ENCODE data around the gene SFXN1. TPM values are rescaled to one million over a fixed set of nuclear protein-coding genes. Genes with fewer than 3 reads are reported as not detected.
"Not testable (repeated sequence)": the region's sequence is repeated elsewhere in the genome, so short reads cannot be mapped to it uniquely, and the experiment has no call there.

Gene SFXN1
- total RNA-seq, 1 experiment from 2014 or later, result 88.3 TPM

GRCh38 chr5:175534070-175534932 is 55.9 kb downstream of the SFXN1 start:
- no TSS peak for BruUV-seq (replicated peaks)
- H3K9me3 ChIP-seq (ENCODE audit: control insufficient read depth, insufficient read depth, low read depth, low read length), result no peaks in the 10 kb centered on the region
- in situ Hi-C loops (cut with HindIII; ENCODE audit: low pct_unique_long_range_greater_than_20kb, low sequenced_read_pairs), result no loop called here

GRCh38 chr5:175535331-175535730 is 57.0 kb downstream of the SFXN1 start:
- CTCF ChIA-PET, result interaction anchor here (0.7 kb wide), 2 partner anchors 24 to 106 kb away, joined by 5 read pairs; no protein-coding TSS in a partner anchor
- in situ Hi-C loops (cut with HindIII; ENCODE audit: low pct_unique_long_range_greater_than_20kb, low sequenced_read_pairs); H3K4me1 ChIP-seq (ENCODE audit: control insufficient read depth, insufficient read depth, low read length); H3K36me3 ChIP-seq (ENCODE audit: control insufficient read depth, insufficient read depth, low read length); H3K27ac ChIP-seq (ENCODE audit: low read length); H3K9me3 ChIP-seq (ENCODE audit: control insufficient read depth, insufficient read depth, low read depth, low read length); H3K4me3 ChIP-seq (ENCODE audit: low read depth in 2 of 2, low read length in 2 of 2); BruUV-seq (replicated peaks); POLR2A ChIA-PET; DNase-seq (ENCODE audit: low read depth, low spot score); H3K27me3 ChIP-seq (ENCODE audit: control insufficient read depth, insufficient read depth, low read length); ATAC-seq: not testable (repeated sequence)
- intact Hi-C loops (cut with micrococcal nuclease; ENCODE audit: unreplicated experiment), result loop anchor here (2.0 kb wide), 1 partner anchor 183 kb away; no protein-coding TSS in a partner anchor

More at GRCh38 chr5:175534070-175534932, 55.9 kb downstream of the SFXN1 start:
- Histone ChIP-seq H3K27me3 (ENCODE audit: control insufficient read depth, insufficient read depth, low read length) (no peaks in the 10 kb centered on the region), H3K4me3 (ENCODE audit: low read depth in 2 of 2, low read length in 2 of 2) (no peak overlapping the region), H3K4me1 (ENCODE audit: control insufficient read depth, insufficient read depth, low read length) (no peaks in the 10 kb centered on the region), H3K27ac (ENCODE audit: low read length) (no peak overlapping the region), H3K36me3 (ENCODE audit: control insufficient read depth, insufficient read depth, low read length) (no peaks in the 10 kb centered on the region)
- ChIA-PET CTCF (interaction anchor here (0.5 to 1.4 kb wide), 11 partner anchors 25 to 196 kb away, joined by 3 to 11 read pairs (median 6); no protein-coding TSS in a partner anchor), POLR2A (no interaction called here)
- intact Hi-C loops (cut with micrococcal nuclease; ENCODE audit: unreplicated experiment), result loop anchor here (2.0 to 5.0 kb wide), 2 partner anchors 163 to 184 kb away; no protein-coding TSS in a partner anchor
- ATAC-seq (peak; percentile 98), DNase-seq (ENCODE audit: low read depth, low spot score) (peak; percentile 33)
- no peak for TF ChIP-seq TCF7L2 (IDR thresholded peaks at IDR 0.05; ENCODE audit: low read depth, low read length)
- peak in 1 of 2 experiments; percentile 72; a peak in 2 of 4 replicates for TF ChIP-seq REST (IDR thresholded peaks at IDR 0.05; ENCODE audit: insufficient read depth in 1 of 2, low read depth in 2 of 2, low read length in 1 of 2)
- no peak for TF ChIP-seq SIN3A (IDR thresholded peaks at IDR 0.05; ENCODE audit: borderline replicate concordance, insufficient read depth, low read depth, low read length)
- no peak for TF ChIP-seq POLR2AphosphoS5 (IDR thresholded peaks at IDR 0.05; ENCODE audit: low read depth, low read length)
- peak; percentile 99 for TF ChIP-seq CTCF (IDR thresholded peaks at IDR 0.05)
